ENCODE measurements around the gene NT5C2. TPM values are rescaled to one million over a fixed set of nuclear protein-coding genes. Genes with fewer than 3 reads are reported as not detected.

The NT5C2 gene
- total RNA-seq, 2 experiments from 2014 or later, result 46.4 to 46.5 TPM

- POLR2A ChIA-PET, result no interaction called here
- intact Hi-C loops (cut with DNase I, micrococcal nuclease), result no loop called here
- Mint-ChIP-seq H3K27me3 (no peaks in the 10 kb centered on the region), H3K4me3 (no peak overlapping the region), H3K9me3 (ENCODE audit: low read depth) (no peaks in the 10 kb centered on the region), H3K4me1 (peaks cover 26% of the 10 kb centered on the region), H3K36me3 (ENCODE audit: low read depth) (peaks cover 5% of the 10 kb centered on the region), H3K27ac (no peak overlapping the region)
- CTCF ChIA-PET, result no interaction called here
- DNase-seq, result no peak
- ATAC-seq, result no peak
Observed at GRCh38 chr10:103120977-103121735, 71.9 kb downstream of the NT5C2 start.

- CTCF ChIA-PET, result interaction anchor here (0.6 to 0.7 kb wide), 2 partner anchors 62 to 134 kb away, joined by 4 read pairs; no protein-coding TSS in a partner anchor
- POLR2A ChIA-PET, result no interaction called here
- Mint-ChIP-seq H3K36me3 (ENCODE audit: low read depth) (peaks cover 5% of the 10 kb centered on the region), H3K27me3 (no peaks in the 10 kb centered on the region), H3K4me1 (peaks cover 21% of the 10 kb centered on the region), H3K9me3 (ENCODE audit: low read depth) (no peaks in the 10 kb centered on the region), H3K4me3 (no peak overlapping the region), H3K27ac (no peak overlapping the region)
- intact Hi-C loops (cut with DNase I, micrococcal nuclease), result no loop called here
- DNase-seq, result no peak
- ATAC-seq, result no peak
Observed at GRCh38 chr10:103120546-103120945, 72.5 kb downstream of the NT5C2 start.

- H3K9me3 Mint-ChIP-seq (ENCODE audit: low read depth), result no peaks in the 10 kb centered on the region
- H3K27me3 Mint-ChIP-seq, result no peaks in the 10 kb centered on the region
- H3K4me3 Mint-ChIP-seq, result no peak overlapping the region
- H3K27ac Mint-ChIP-seq, result no peak overlapping the region
- intact Hi-C loops (cut with DNase I, micrococcal nuclease), result no loop called here
- ChIA-PET CTCF (interaction anchor here (0.8 to 1.5 kb wide), 2 partner anchors 12 to 19 kb away, joined by 3 to 4 read pairs; no protein-coding TSS in a partner anchor), POLR2A (no interaction called here)
- DNase-seq, result no peak
- no peak for ATAC-seq
- no peaks in the 10 kb centered on the region for H3K36me3 Mint-ChIP-seq (ENCODE audit: low read depth)
- peaks cover 8% of the 10 kb centered on the region for H3K4me1 Mint-ChIP-seq
Observed at GRCh38 chr10:103117247-103117646, 75.8 kb downstream of the NT5C2 start.

GRCh38 chr10:103114876-103115275 lies 78.2 kb downstream of the NT5C2 start:
- Mint-ChIP-seq H3K36me3 (ENCODE audit: low read depth) (peaks cover 5% of the 10 kb centered on the region), H3K27ac (no peak overlapping the region), H3K9me3 (ENCODE audit: low read depth) (no peaks in the 10 kb centered on the region), H3K4me3 (no peak overlapping the region), H3K4me1 (peaks cover 20% of the 10 kb centered on the region), H3K27me3 (no peaks in the 10 kb centered on the region)
- intact Hi-C loops (cut with DNase I, micrococcal nuclease), result loop anchor here in 1 of 2 experiments (5.0 kb wide), 2 partner anchors 77 to 127 kb away; partner anchors contain the start of gene NT5C2
- ATAC-seq (no peak), DNase-seq (no peak)
- ChIA-PET POLR2A (no interaction called here), CTCF (interaction anchor here (0.6 to 1.3 kb wide), 3 partner anchors 12 to 208 kb away, joined by 3 to 5 read pairs (median 3); no protein-coding TSS in a partner anchor)

GRCh38 chr10:103111918-103112877 lies 80.9 kb downstream of the NT5C2 start:
- H3K9me3 Mint-ChIP-seq (ENCODE audit: low read depth), result no peaks in the 10 kb centered on the region
- H3K36me3 Mint-ChIP-seq (ENCODE audit: low read depth), result peaks cover 9% of the 10 kb centered on the region
- peak; percentile 97 for ATAC-seq
- intact Hi-C loops (cut with DNase I, micrococcal nuclease), result loop anchor here in 1 of 2 experiments (5.0 kb wide), 2 partner anchors 80 to 130 kb away; partner anchors contain the start of gene NT5C2
- ChIA-PET POLR2A (interaction anchor here (0.6 to 1.2 kb wide), 4 partner anchors 31 to 436 kb away, joined by 3 to 12 read pairs (median 4); no protein-coding TSS in a partner anchor), CTCF (interaction anchor here (0.8 to 2.7 kb wide), 6 partner anchors 11 to 222 kb away, joined by 3 to 18 read pairs (median 3); partner anchors contain the start of gene RPEL1)
- H3K4me3 Mint-ChIP-seq, result peak overlapping the region; percentile 12
- DNase-seq, result no peak
- H3K27me3 Mint-ChIP-seq, result no peaks in the 10 kb centered on the region
- peak overlapping the region; percentile 83 for H3K27ac Mint-ChIP-seq
- H3K4me1 Mint-ChIP-seq, result peaks cover 20% of the 10 kb centered on the region

- no peak overlapping the region for H3K4me3 Mint-ChIP-seq
- H3K27ac Mint-ChIP-seq, result peak overlapping the region; percentile 83
Observed at GRCh38 chr10:103111031-103111917, 81.8 kb downstream of the NT5C2 start.

GRCh38 chr10:103110407-103110806 lies 82.7 kb downstream of the NT5C2 start:
- Mint-ChIP-seq H3K4me1 (peaks cover 20% of the 10 kb centered on the region), H3K27ac (no peak overlapping the region), H3K9me3 (ENCODE audit: low read depth) (no peaks in the 10 kb centered on the region), H3K27me3 (no peaks in the 10 kb centered on the region), H3K4me3 (no peak overlapping the region), H3K36me3 (ENCODE audit: low read depth) (peaks cover 9% of the 10 kb centered on the region)
- ChIA-PET POLR2A (no interaction called here), CTCF (interaction anchor here (0.9 to 2.7 kb wide), 3 partner anchors 119 to 133 kb away, joined by 3 to 18 read pairs (median 4); partner anchors contain the start of gene RPEL1)
- no peak for DNase-seq
- intact Hi-C loops (cut with DNase I, micrococcal nuclease), result loop anchor here in 1 of 2 experiments (5.0 kb wide), 2 partner anchors 82 to 132 kb away; partner anchors contain the start of gene NT5C2
- ATAC-seq, result no peak

More at GRCh38 chr10:103111031-103111917, 81.8 kb downstream of the NT5C2 start:
- intact Hi-C loops (cut with DNase I, micrococcal nuclease), result loop anchor here in 1 of 2 experiments (5.0 kb wide), 2 partner anchors 81 to 131 kb away; partner anchors contain the start of gene NT5C2
- no peak for ATAC-seq
- Mint-ChIP-seq H3K9me3 (ENCODE audit: low read depth) (no peaks in the 10 kb centered on the region), H3K27me3 (no peaks in the 10 kb centered on the region), H3K4me1 (peaks cover 20% of the 10 kb centered on the region), H3K36me3 (ENCODE audit: low read depth) (peaks cover 9% of the 10 kb centered on the region)
- POLR2A ChIA-PET, result interaction anchor here (0.6 to 1.2 kb wide), 2 partner anchors 81 to 396 kb away, joined by 3 to 4 read pairs; no protein-coding TSS in a partner anchor
- DNase-seq, result no peak
- CTCF ChIA-PET, result interaction anchor here (0.5 to 2.7 kb wide), 6 partner anchors 33 to 275 kb away, joined by 3 to 18 read pairs (median 4); partner anchors contain the start of genes CYP17A1 and RPEL1

- Mint-ChIP-seq H3K9me3 (ENCODE audit: low read depth) (no peaks in the 10 kb centered on the region), H3K27me3 (no peaks in the 10 kb centered on the region), H3K27ac (no peak overlapping the region), H3K4me3 (no peak overlapping the region), H3K36me3 (ENCODE audit: low read depth) (peaks cover 9% of the 10 kb centered on the region), H3K4me1 (peaks cover 20% of the 10 kb centered on the region)
- intact Hi-C loops (cut with DNase I, micrococcal nuclease), result loop anchor here in 1 of 2 experiments (5.0 kb wide), 2 partner anchors 82 to 132 kb away; partner anchors contain the start of gene NT5C2
- CTCF ChIA-PET, result interaction anchor here (0.6 to 2.7 kb wide), 3 partner anchors 119 to 603 kb away, joined by 3 to 18 read pairs (median 4); partner anchors contain the start of gene RPEL1
- ATAC-seq, result no peak
- no peak for DNase-seq
- POLR2A ChIA-PET, result no interaction called here
Observed at GRCh38 chr10:103109821-103110220, 83.3 kb downstream of the NT5C2 start.

GRCh38 chr10:103106539-103106938 lies 86.5 kb downstream of the NT5C2 start:
- H3K4me3 Mint-ChIP-seq, result no peak overlapping the region
- DNase-seq (no peak), ATAC-seq (no peak)
- H3K27ac Mint-ChIP-seq, result no peak overlapping the region
- intact Hi-C loops (cut with DNase I, micrococcal nuclease), result no loop called here
- no peaks in the 10 kb centered on the region for H3K27me3 Mint-ChIP-seq
- H3K36me3 Mint-ChIP-seq (ENCODE audit: low read depth), result peaks cover 20% of the 10 kb centered on the region
- H3K4me1 Mint-ChIP-seq, result peaks cover 7% of the 10 kb centered on the region
- ChIA-PET POLR2A (no interaction called here), CTCF (interaction anchor here (0.9 to 1.4 kb wide), 2 partner anchors 11 to 12 kb away, joined by 3 read pairs; no protein-coding TSS in a partner anchor)
- no peaks in the 10 kb centered on the region for H3K9me3 Mint-ChIP-seq (ENCODE audit: low read depth)

- CTCF ChIA-PET, result interaction anchor here (0.6 to 1.4 kb wide), 4 partner anchors 10 to 139 kb away, joined by 3 read pairs; no protein-coding TSS in a partner anchor
- no peaks in the 10 kb centered on the region for H3K4me1 Mint-ChIP-seq
- no peaks in the 10 kb centered on the region for H3K9me3 Mint-ChIP-seq (ENCODE audit: low read depth)
- no peak for DNase-seq
- no peak overlapping the region for H3K4me3 Mint-ChIP-seq
- ATAC-seq, result no peak
- intact Hi-C loops (cut with DNase I, micrococcal nuclease), result no loop called here
- H3K27me3 Mint-ChIP-seq, result no peaks in the 10 kb centered on the region
- no peak overlapping the region for H3K27ac Mint-ChIP-seq
- H3K36me3 Mint-ChIP-seq (ENCODE audit: low read depth), result peaks cover 15% of the 10 kb centered on the region
- POLR2A ChIA-PET, result no interaction called here
Observed at GRCh38 chr10:103105462-103105861, 87.6 kb downstream of the NT5C2 start.
